Activated T-cell treated with anti-CD3 and anti-CD28 coated beads, Interleukin-2, amount 50 U/mL, for 72 hours (primary cell): ENCODE measurements around the gene KRABD2.
"Not testable (repeated sequence)": the region's sequence is repeated elsewhere in the genome, so short reads cannot be mapped to it uniquely, and the experiment has no call there.

ENCODE experiments used
- ATAC-seq, 2 donors: fragments of 150-1000 bp; cut with Tn5 transposase; replicated peaks in 1 of 2; 2 replicates each; pipeline ENCODE4 v1.10.0; 2021; ENCODE audit warnings: moderate library complexity in 2 of 2, mild to moderate bottlenecking in 1 of 2
- DNase-seq, 2 donors: peaks; one replicate each; pipeline ENCODE4 v3.0.0; 2021 to 2022; ENCODE audit warnings: mixed read lengths in 1 of 2
- H3K27ac Mint-ChIP-seq: one replicate; pipeline ENCODE4 v1.8.0; 2022; ENCODE audit warnings: mild to moderate bottlenecking, moderate library complexity, mixed read lengths
- H3K27me3 Mint-ChIP-seq: one replicate; pipeline ENCODE4 v1.8.0; 2022; ENCODE audit warnings: low read depth, mixed read lengths
- H3K36me3 Mint-ChIP-seq, 2 donors: one replicate each; pipeline ENCODE4 v1.8.0; 2022; ENCODE audit warnings: mixed read lengths in 2 of 2, mild to moderate bottlenecking in 1 of 2; ENCODE audit not compliant: insufficient read depth in 2 of 2
- H3K4me1 Mint-ChIP-seq: one replicate; pipeline ENCODE4 v1.8.0; 2022; ENCODE audit warnings: low read depth, mixed read lengths
- H3K4me3 Mint-ChIP-seq, 2 donors: one replicate each; pipeline ENCODE4 v1.8.0; 2022; ENCODE audit warnings: mild to moderate bottlenecking in 2 of 2, mixed read lengths in 2 of 2, moderate library complexity in 2 of 2
- H3K9me3 Mint-ChIP-seq, 2 donors: one replicate each; pipeline ENCODE4 v1.8.0; 2022; ENCODE audit warnings: mixed read lengths in 2 of 2

KRABD2 gene

DNA sequence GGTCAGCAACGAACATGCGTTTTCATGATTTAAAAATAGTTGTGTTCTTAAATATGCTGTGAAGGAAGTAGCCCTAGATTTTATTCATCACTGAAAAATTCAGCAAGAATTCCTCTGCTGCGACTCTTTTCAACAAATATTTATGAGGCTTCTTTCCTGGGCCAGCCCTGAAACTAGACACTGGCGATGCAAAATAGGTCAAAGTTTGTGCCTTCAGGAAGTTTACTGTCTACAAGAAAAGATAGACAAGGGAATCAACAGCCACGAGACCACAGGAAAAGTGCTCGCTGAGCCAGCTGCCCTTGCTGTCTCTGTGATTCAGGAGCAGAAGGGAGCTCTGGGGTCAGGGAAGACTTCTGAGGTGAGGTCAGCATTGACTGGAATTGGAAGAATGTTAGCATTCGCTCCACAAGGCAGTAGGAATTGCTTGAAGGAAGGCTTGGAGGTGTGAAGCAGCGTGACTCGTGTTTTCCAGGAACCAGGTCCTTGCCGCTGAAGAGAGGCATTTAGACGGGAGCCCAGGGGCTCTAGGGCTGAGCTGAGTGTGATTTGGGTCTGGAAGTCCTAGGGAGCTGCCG, 8.4 kb upstream of the KRABD2 start:
- no peaks in the 10 kb centered on the region for H3K9me3 Mint-ChIP-seq
- no peaks in the 10 kb centered on the region for H3K27me3 Mint-ChIP-seq
- peaks cover 14 to 25% of the 10 kb centered on the region in 2 donors for H3K36me3 Mint-ChIP-seq
- H3K27ac Mint-ChIP-seq: peak overlapping the region; percentile 91
- ATAC-seq: no peak
- DNase-seq: no peak
- peaks cover 39% of the 10 kb centered on the region for H3K4me1 Mint-ChIP-seq
- H3K4me3 Mint-ChIP-seq: peak overlapping the region; percentile 99

DNA sequence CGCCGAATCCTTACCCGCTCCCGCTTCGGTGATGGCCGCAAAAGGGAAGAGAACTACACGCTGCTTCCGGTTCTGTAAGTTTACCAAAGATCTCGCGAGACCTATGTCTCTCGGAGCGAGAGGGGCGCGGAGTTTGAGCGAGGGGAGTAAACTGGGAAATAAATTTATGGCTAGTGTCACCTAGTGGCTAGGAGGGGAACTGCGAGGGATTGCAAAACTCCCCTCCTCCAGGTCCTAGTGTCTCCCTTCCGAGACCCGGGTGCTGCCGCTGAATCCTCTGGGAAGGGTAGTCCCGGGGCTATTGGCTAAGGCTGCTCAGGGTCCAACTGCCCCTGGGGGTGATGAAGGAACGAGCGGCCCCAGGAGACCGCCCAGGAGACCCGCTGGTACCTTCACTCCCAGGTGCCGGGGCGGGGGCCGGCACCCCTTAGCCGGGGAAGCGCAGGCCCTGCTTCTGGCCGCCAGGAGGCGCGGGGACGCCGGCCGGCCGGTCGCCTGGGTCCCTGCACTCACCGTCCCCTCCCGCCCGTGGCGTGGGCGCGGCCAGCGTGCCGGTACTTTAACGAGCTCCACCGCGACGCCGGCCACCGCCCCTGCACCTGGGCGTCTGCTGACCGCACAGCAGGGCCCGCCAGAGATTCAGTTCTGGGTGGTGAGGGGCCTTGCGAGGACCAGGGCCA, 6.8 kb upstream of the KRABD2 start, which contains the start of gene RPL26:
Gene RPL26, minus strand, starts transcription at position 51 of the 680 bp plus-strand sequence. CDS start 883 bp downstream, outside the sequence.
- Mint-ChIP-seq H3K27ac (peak within 1 kb of the TSS; percentile 96), H3K4me3 (peak within 1 kb of the TSS; percentile 99), H3K36me3 (peaks cover 18 to 37% of the 10 kb centered on the region in 2 donors), H3K27me3 (no peaks in the 10 kb centered on the region), H3K4me1 (peaks cover 55% of the 10 kb centered on the region), H3K9me3 (no peaks in the 10 kb centered on the region)
- ATAC-seq (peak; percentile 94 to 95), DNase-seq (peak; percentile 94 to 96)

DNA sequence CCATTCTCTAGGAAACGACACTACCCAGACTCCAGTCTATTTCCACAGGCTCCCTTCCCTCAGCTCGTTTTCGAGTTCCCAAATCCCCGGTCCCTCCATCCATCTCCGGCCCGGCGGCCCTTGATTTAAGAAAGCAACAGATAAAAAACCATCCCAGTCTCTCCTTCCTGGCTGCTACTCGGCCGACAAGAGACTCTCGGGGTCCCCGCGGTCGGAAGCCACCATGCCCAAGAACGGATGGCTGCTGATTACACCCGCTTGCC, 6.3 kb upstream of the KRABD2 start:
- Mint-ChIP-seq H3K9me3 (no peaks in the 10 kb centered on the region), H3K4me3 (peak overlapping the region; percentile 99), H3K27me3 (no peaks in the 10 kb centered on the region), H3K27ac (peak overlapping the region; percentile 96), H3K36me3 (peaks cover 18 to 39% of the 10 kb centered on the region in 2 donors), H3K4me1 (peaks cover 60% of the 10 kb centered on the region)
- ATAC-seq (no peak), DNase-seq (no peak)

DNA sequence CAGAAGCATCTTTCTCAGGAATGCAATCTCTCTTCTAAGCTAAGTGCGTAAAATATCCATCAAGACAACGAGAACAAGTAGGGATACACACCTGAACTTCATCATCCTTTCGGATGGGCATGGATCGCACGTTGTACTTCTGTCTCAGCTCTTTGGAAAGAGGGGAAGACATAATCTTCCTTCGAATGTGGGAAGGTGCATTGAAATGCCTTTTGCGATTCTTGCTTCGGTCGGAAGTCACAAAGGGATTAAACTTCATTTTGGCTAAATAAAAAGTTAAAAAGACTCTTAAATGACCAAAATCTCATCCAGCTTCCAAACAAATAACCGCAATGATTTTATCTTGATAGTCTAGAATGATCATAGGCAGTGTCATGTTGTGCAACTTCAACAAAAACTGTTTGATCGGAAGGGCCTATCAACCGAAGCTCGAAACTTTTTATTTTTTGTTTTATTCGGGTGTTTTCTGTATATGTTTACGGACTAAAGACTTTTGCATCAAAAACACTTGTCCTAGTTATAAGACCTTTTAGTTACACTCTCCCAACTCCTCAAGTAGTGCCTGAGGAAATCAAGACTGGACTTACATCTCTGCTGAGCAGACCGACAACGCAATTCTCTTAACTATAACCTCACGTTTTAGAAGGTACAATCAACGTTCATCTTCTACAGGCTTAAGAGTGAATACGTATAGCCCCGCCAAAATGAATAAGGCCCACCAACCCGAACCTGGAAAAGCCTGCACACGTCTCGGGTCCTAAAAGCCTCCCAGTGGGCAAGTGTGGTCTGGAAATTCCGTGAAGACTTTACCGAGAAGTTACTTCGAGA, 5.8 kb upstream of the KRABD2 start:
- Mint-ChIP-seq H3K4me3 (peak overlapping the region; percentile 99), H3K27ac (peak overlapping the region; percentile 96), H3K4me1 (peaks cover 65% of the 10 kb centered on the region), H3K36me3 (peaks cover 18 to 44% of the 10 kb centered on the region in 2 donors), H3K9me3 (no peaks in the 10 kb centered on the region), H3K27me3 (no peaks in the 10 kb centered on the region)
- ATAC-seq (no peak), DNase-seq (no peak)

DNA sequence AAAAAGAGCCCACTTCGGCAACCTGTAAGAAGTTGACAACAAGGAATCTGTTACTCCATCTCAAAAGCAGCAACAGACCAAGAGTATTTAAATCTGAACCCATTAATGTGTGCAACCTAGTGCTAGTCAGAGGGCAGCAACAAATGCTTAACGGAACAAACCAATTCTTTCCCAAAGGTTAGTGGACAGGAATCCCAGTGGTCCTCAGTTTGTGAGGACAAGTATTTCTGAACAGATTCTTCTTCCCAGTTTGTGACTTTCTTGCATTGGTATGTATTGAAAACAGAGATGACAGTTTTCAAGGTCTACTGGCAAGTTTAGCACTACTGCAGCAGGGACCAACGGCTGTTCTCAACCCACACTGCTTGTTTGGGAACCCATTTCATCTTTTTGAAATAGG, 3.5 kb upstream of the KRABD2 start:
- Mint-ChIP-seq H3K27ac (peak overlapping the region; percentile 95), H3K4me1 (peaks cover 79% of the 10 kb centered on the region)

DNA sequence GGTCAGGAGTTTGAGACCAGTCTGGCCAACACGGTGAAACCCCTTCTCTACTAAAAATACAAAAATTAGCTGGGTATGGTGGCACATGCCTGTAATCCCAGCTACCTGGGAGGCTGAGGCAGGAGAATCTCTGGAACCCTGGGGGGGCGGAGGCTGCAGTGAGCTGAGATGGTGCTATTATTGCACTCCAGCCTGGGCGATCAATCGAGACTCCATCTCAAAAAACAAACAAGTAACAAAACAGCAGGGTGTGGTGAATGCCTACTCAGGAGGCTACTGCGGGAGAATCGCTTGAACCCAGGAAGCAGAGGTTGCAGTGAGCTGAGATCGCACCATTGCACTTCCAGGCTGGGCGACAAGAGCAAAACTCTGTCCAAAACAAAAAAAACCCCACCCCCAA, 1.6 kb upstream of the KRABD2 start:
- H3K36me3 Mint-ChIP-seq: peaks cover 18 to 46% of the 10 kb centered on the region in 2 donors

More for the DNA sequence above, 3.5 kb upstream of the KRABD2 start:
- DNase-seq (no peak), ATAC-seq (no peak)
- H3K9me3 Mint-ChIP-seq: no peaks in the 10 kb centered on the region
- peak overlapping the region; percentile 99 for H3K4me3 Mint-ChIP-seq
- H3K36me3 Mint-ChIP-seq: peaks cover 18 to 46% of the 10 kb centered on the region in 2 donors
- H3K27me3 Mint-ChIP-seq: no peaks in the 10 kb centered on the region

DNA sequence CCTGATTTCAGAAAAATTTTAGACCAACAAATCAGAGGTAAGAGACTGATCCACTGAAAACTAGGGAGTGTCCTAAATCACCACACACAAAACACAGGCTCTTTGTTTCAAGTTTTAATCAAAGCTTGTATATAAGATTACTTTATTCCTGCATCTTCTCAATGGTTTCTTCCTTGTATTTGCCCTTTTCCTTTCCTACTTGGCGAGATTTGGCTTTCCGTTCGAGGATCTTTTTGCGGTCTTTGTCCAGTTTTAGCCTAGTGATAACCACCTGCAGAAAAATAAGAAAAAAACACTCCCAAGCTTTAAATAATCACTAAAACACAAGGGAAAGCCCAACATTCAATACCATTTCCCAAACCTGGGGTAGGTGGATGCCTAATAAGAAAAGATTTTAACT, 918 bp upstream of the KRABD2 start:
- peak overlapping the region; percentile 31 for H3K27ac Mint-ChIP-seq
- ATAC-seq: no peak
- H3K4me3 Mint-ChIP-seq: peak overlapping the region; percentile 44 to 87
- H3K4me1 Mint-ChIP-seq: peaks cover 64% of the 10 kb centered on the region
- no peak for DNase-seq
- H3K36me3 Mint-ChIP-seq: peaks cover 11 to 39% of the 10 kb centered on the region in 2 donors
- H3K27me3 Mint-ChIP-seq: no peaks in the 10 kb centered on the region
- no peaks in the 10 kb centered on the region for H3K9me3 Mint-ChIP-seq

More for the DNA sequence above, 1.6 kb upstream of the KRABD2 start:
- H3K27ac Mint-ChIP-seq: peak overlapping the region; percentile 31
- H3K4me3 Mint-ChIP-seq: peak overlapping the region; percentile 45 to 87
- H3K27me3 Mint-ChIP-seq, ATAC-seq, DNase-seq, H3K9me3 Mint-ChIP-seq: not testable (repeated sequence)
- H3K4me1 Mint-ChIP-seq: peaks cover 69% of the 10 kb centered on the region

DNA sequence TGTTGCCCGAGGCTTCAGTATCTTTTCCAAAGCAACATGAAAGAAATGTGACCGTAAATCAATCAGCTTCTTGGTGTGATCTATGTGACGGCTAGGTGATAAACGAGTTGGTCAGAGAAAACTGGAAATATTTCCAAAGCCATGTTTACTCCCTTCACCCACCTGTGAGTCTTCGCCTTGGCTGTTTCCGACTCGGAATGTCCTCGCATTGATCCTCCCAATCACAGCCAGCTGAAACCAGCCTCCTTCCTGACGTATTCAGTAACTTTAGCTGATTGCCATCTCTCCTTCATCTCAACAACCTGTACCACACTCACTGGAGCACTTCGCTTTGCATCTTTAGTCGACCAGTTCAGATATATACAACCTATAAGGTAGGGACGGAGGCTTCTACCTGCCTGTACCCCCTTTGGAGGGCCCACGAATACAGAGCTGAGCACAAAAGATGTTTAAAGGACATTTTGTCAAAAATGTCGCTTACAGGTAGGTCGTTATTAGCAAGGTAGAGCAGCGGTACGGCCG, 705 bp downstream of the KRABD2 start:
- peak in 1 of 2 donors; percentile 5 for ATAC-seq
- peak overlapping the region; percentile 87 to 90 for H3K4me3 Mint-ChIP-seq
- H3K4me1 Mint-ChIP-seq: peaks cover 56% of the 10 kb centered on the region
- H3K36me3 Mint-ChIP-seq: peaks cover 6 to 27% of the 10 kb centered on the region in 2 donors
- H3K27ac Mint-ChIP-seq: peak overlapping the region; percentile 85
- no peak for DNase-seq
- no peaks in the 10 kb centered on the region for H3K27me3 Mint-ChIP-seq
- no peaks in the 10 kb centered on the region for H3K9me3 Mint-ChIP-seq

DNA sequence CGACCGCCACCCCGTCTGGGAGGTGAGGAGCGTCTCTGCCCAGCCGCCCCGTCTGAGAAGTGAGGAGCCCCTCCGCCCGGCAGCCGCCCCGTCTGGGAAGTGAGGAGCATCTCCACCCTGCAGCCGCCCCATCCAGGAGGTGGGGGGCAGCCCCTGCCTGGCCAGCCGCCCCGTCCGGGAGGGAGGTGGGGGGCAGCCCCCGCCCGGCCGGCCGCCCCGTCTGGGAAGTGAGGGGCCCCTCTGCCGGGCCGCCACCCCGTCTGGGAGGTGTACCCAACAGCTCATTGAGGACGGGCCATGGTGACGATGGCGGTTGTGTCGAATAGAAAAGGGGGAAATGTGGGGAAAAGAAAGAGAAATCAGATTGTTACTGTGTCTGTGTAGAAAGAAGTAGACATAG, 2.6 kb downstream of the KRABD2 start:
- ATAC-seq, H3K27me3 Mint-ChIP-seq, H3K9me3 Mint-ChIP-seq, H3K27ac Mint-ChIP-seq, DNase-seq, H3K4me3 Mint-ChIP-seq: not testable (repeated sequence)
- H3K36me3 Mint-ChIP-seq: peaks cover 8 to 14% of the 10 kb centered on the region in 2 donors
- H3K4me1 Mint-ChIP-seq: peaks cover 36% of the 10 kb centered on the region

DNA sequence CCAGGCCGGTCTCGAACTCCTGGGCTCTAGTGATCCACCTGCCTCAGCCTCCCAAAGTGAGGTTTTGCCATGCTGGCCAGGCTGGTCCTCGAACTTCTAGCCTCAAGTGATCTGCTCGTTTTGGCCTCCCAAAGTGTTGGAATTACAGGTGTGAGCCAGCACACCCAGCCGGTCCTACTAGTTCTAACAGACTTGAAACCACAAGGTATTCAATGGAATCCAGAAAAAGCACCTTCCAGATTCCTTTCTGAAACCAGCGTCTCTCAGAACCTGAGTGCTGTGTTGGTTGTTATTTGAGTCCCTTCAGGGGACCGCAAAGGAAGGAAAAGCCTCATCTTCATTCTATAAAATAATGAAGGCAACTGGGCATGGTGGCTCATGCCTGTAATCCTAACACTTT, 4.1 kb downstream of the KRABD2 start:
- H3K36me3 Mint-ChIP-seq: peaks cover 4 to 6% of the 10 kb centered on the region in 2 donors
- no peaks in the 10 kb centered on the region for H3K27me3 Mint-ChIP-seq
- no peak overlapping the region for H3K27ac Mint-ChIP-seq
- peaks cover 22% of the 10 kb centered on the region for H3K4me1 Mint-ChIP-seq
- no peak overlapping the region for H3K4me3 Mint-ChIP-seq
- DNase-seq (no peak), ATAC-seq (no peak)
- H3K9me3 Mint-ChIP-seq: no peaks in the 10 kb centered on the region

DNA sequence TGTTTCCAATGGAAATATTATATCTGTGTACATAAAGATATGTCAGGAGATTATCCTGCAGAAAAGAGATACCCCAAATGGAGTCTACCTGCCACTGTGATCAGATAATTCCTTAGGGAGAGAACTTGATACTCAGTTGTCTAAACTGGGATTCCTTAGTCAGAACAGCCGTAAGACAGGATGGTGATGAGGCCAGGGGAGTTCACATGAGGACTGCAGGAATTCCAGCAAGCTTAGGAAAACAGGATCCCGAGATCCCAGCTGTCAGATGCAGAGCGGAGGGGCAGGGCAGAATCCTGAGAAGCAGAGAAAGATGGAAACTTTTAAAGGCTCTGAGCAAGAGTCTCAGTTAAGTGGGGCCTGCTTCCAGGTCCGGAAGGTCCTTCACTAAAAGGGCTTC, 4.7 kb downstream of the KRABD2 start:
- H3K27me3 Mint-ChIP-seq: no peaks in the 10 kb centered on the region
- no peak overlapping the region for H3K4me3 Mint-ChIP-seq
- no peak for ATAC-seq
- no peaks in the 10 kb centered on the region for H3K9me3 Mint-ChIP-seq
- peaks cover 0 to 6% of the 10 kb centered on the region in 2 donors for H3K36me3 Mint-ChIP-seq
- peaks cover 16% of the 10 kb centered on the region for H3K4me1 Mint-ChIP-seq
- no peak overlapping the region for H3K27ac Mint-ChIP-seq
- DNase-seq: no peak

DNA sequence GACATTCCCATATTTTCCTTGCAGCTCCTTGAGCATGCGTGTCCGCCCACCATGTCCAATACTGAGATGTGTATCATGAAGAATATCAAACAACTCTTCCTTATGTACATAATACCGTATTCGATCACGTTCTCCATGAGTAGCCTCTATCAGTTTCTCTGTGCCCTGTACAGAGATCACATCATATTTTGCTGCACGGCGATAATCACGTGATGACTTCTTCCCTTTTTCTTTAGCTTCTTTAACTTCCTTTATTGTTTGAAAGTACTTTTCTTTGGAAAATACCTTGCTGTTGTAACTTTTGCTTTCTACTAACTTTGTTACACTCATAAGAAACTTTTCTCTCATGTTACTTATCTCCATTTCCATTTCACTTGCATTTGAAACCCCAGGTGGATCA, 6.6 kb downstream of the KRABD2 start:
- Mint-ChIP-seq H3K4me3 (no peak overlapping the region), H3K27me3 (no peaks in the 10 kb centered on the region), H3K9me3 (no peaks in the 10 kb centered on the region), H3K36me3 (peaks cover 0 to 6% of the 10 kb centered on the region in 2 donors), H3K27ac (peak overlapping the region; percentile 81), H3K4me1 (no peaks in the 10 kb centered on the region)
- ATAC-seq: no peak
- DNase-seq: no peak

DNA sequence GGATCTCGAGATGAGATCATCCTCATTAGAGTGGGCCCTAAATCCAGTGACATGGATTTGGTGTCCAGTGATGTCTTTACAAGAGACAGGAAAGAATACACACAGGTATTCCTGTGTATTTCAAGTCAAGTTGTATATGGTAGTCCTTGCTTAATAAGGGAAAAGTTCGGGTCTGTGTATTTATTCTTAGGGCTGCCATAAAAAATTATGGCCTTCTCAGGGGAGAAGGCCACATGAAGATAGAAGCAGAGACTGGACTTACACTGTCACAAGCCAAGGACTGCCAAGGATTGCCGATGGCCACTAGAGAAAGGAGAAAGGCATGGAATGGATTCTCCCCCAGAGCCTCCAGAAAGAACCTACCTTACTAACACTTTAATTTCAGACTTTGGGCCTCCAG, 8.3 kb downstream of the KRABD2 start:
- H3K27me3 Mint-ChIP-seq: no peaks in the 10 kb centered on the region
- ATAC-seq: no peak
- H3K27ac Mint-ChIP-seq: no peak overlapping the region
- DNase-seq: no peak
- no peak overlapping the region for H3K4me3 Mint-ChIP-seq
- no peaks in the 10 kb centered on the region for H3K4me1 Mint-ChIP-seq
- no peaks in the 10 kb centered on the region for H3K9me3 Mint-ChIP-seq
- H3K36me3 Mint-ChIP-seq: peaks cover 0 to 6% of the 10 kb centered on the region in 2 donors
